IMR-90 (cell line): Measurements from ENCODE around the gene PTGS1. TPM values are rescaled to one million over a fixed set of nuclear protein-coding genes. Genes with fewer than 3 reads are reported as not detected.

ENCODE experiments used
- ATAC-seq: fragments of 200-7000 bp; cut with Tn5 transposase; 2 replicates; pipeline ENCODE4 v1.9.1; 2020; ENCODE audit warnings: low read depth, mild to moderate bottlenecking, moderate library complexity
- BruUV-seq: library from RNA; stranded (reverse); fragments of 400-500 nt; replicated peaks from 2 replicates; lab custom pipeline; 2021; lab: Mats Ljungman, UMichigan
- CTCF ChIA-PET: fragments of 300-600 bp; formaldehyde crosslinking; extraction: SDS; loops from one replicate; lab custom pipeline; 2021; ENCODE audit warnings: antibody characterized with exemption; lab: Yijun Ruan, JAX
- POLR2A ChIA-PET: fragments of 300-600 bp; sonication (Branson Sonifier 250); formaldehyde crosslinking; loops from one replicate; lab custom pipeline; 2022; ENCODE audit warnings: antibody characterized with exemption; ENCODE audit not compliant: unreplicated experiment; lab: Charles Lee
- DNase-seq: peaks from one replicate; pipeline ENCODE4 v3.0.0; 2013
- H2AFZ ChIP-seq: replicated peaks from 2 replicates; pipeline ENCODE3; 2013; ENCODE audit warnings: low read length, mild to moderate bottlenecking; ENCODE audit not compliant: poor library complexity
- H2AK5ac ChIP-seq: 2 replicates; pipeline ENCODE4 v1.6.1; 2013; ENCODE audit warnings: low read depth, low read length, inconsistent platforms
- H2AK9ac ChIP-seq: replicated peaks from 2 replicates; pipeline ENCODE3; 2013; ENCODE audit warnings: mild to moderate bottlenecking, low read depth, low read length, moderate library complexity; ENCODE audit not compliant: poor library complexity
- H2BK120ac ChIP-seq: 2 replicates; pipeline ENCODE4 v1.6.1; 2013; ENCODE audit warnings: low read depth, low read length, inconsistent platforms
- H2BK15ac ChIP-seq: 3 replicates; pipeline ENCODE4 v1.6.1; 2013; ENCODE audit warnings: low read depth, low read length, inconsistent platforms
- H2BK20ac ChIP-seq: 2 replicates; pipeline ENCODE4 v1.6.1; 2013; ENCODE audit warnings: low read depth, mild to moderate bottlenecking, inconsistent platforms, low read length, moderate library complexity
- H2BK5ac ChIP-seq: 2 replicates; pipeline ENCODE4 v1.6.1; 2013; ENCODE audit warnings: mild to moderate bottlenecking, low read depth, low read length, inconsistent platforms; ENCODE audit not compliant: poor library complexity, severe bottlenecking
- H3K14ac ChIP-seq: replicated peaks from 2 replicates; pipeline ENCODE4 v1.6.1; 2013; ENCODE audit warnings: low read depth, low read length, inconsistent platforms
- H3K18ac ChIP-seq: 2 replicates; pipeline ENCODE4 v1.6.1; 2013; ENCODE audit warnings: low read depth, low read length, control low read depth
- H3K23ac ChIP-seq: 2 replicates; pipeline ENCODE4 v1.6.1; 2013; ENCODE audit warnings: low read depth, low read length, inconsistent platforms
- H3K27ac ChIP-seq: 2 replicates; pipeline ENCODE4 v1.5.1; 2013; ENCODE audit warnings: mild to moderate bottlenecking, control low read depth, low read length; ENCODE audit not compliant: insufficient read depth
- H3K27me3 ChIP-seq: 2 replicates; pipeline ENCODE4 v1.6.1; 2013; ENCODE audit warnings: low read length; ENCODE audit not compliant: control insufficient read depth, insufficient read depth
- H3K36me3 ChIP-seq: 2 replicates; pipeline ENCODE4 v1.6.1; 2013; ENCODE audit warnings: low read length, mixed read lengths; ENCODE audit not compliant: control insufficient read depth, insufficient read depth
- H3K4ac ChIP-seq: 2 replicates; pipeline ENCODE4 v1.6.1; 2013; ENCODE audit warnings: low read depth, low read length, inconsistent platforms
- H3K4me1 ChIP-seq: 2 replicates; pipeline ENCODE4 v1.6.1; 2013; ENCODE audit warnings: low read length, mixed read lengths; ENCODE audit not compliant: control insufficient read depth, insufficient read depth
- H3K4me2 ChIP-seq: 2 replicates; pipeline ENCODE4 v1.6.1; 2013; ENCODE audit warnings: low read depth, mild to moderate bottlenecking, control low read depth, low read length, moderate library complexity
- H3K4me3 ChIP-seq: 2 replicates; pipeline ENCODE4 v1.5.1; 2013; ENCODE audit warnings: low read depth, mild to moderate bottlenecking, control low read depth, low read length, moderate library complexity; ENCODE audit not compliant: insufficient read depth
- H3K56ac ChIP-seq: 2 replicates; pipeline ENCODE4 v1.6.1; 2013; ENCODE audit warnings: low read length, inconsistent platforms; ENCODE audit not compliant: insufficient read depth; ENCODE audit errors: extremely low read depth
- H3K79me1 ChIP-seq, 2 experiments: 2 replicates each; pipeline ENCODE4 v1.6.1; 2013; ENCODE audit warnings: low read length in 2 of 2, inconsistent platforms in 1 of 2, low read depth in 1 of 2
- H3K9ac ChIP-seq: 2 replicates; pipeline ENCODE4 v1.6.1; 2013; ENCODE audit warnings: low read depth, low read length, control low read depth
- H3K9me1 ChIP-seq: 2 replicates; pipeline ENCODE4 v1.6.1; 2013; ENCODE audit warnings: low read length, inconsistent platforms; ENCODE audit not compliant: insufficient read depth
- H3K9me3 ChIP-seq: 2 replicates; pipeline ENCODE4 v1.6.1; 2013; ENCODE audit warnings: low read length; ENCODE audit not compliant: control insufficient read depth, insufficient read depth
- H4K20me1 ChIP-seq: 2 replicates; pipeline ENCODE4 v1.6.1; 2013; ENCODE audit warnings: low read length, inconsistent platforms; ENCODE audit not compliant: insufficient read depth
- H4K5ac ChIP-seq: 2 replicates; pipeline ENCODE4 v1.6.1; 2013; ENCODE audit warnings: mild to moderate bottlenecking, low read depth, low read length, control low read depth
- H4K8ac ChIP-seq, 2 experiments: 2 replicates each; pipeline ENCODE4 v1.6.1; 2013; ENCODE audit warnings: low read depth in 2 of 2, low read length in 2 of 2, control low read depth in 1 of 2, inconsistent platforms in 1 of 2
- H4K91ac ChIP-seq: 2 replicates; pipeline ENCODE4 v1.6.1; 2013; ENCODE audit warnings: low read depth, low read length, inconsistent platforms; ENCODE audit not compliant: insufficient read depth
- BHLHE40 ChIP-seq: fragments of 150-350 bp; IDR thresholded peaks from 2 replicates; pipeline ENCODE4 v1.6.1; 2016; ENCODE audit warnings: mild to moderate bottlenecking, low read depth, low read length
- RAD21 ChIP-seq: IDR thresholded peaks from 2 replicates; pipeline ENCODE4 v1.6.1; 2012; ENCODE audit warnings: low read length, improper control_type of control experiment
- WGBS, 2 experiments: methylation state at CpG; one replicate each; pipeline versions ENCODE4 v1.1.5 to v1.1.7; 2013; ENCODE audit warnings: missing lambda C conversion rate in 2 of 2; ENCODE audit not compliant: insufficient read length in 1 of 2; ENCODE audit errors: extremely low coverage in 2 of 2; 5-methylcytosine and 5-hydroxymethylcytosine counted together
- dilution Hi-C: fragments of 300-500 bp; cut with HindIII; formaldehyde crosslinking; loops from one replicate; pipeline ENCODE4 v1.14.3; 2018; ENCODE audit warnings: low sequenced_read_pairs; ENCODE audit not compliant: unreplicated experiment
- in situ Hi-C: fragments of 300-500 bp; cut with MboI; formaldehyde crosslinking; loops from 3 replicates; pipeline ENCODE4 v1.14.3; 2019; ENCODE audit warnings: low sequenced_read_pairs, inconsistent platforms, mixed read lengths
- intact Hi-C: fragments of 100-400 bp; cut with micrococcal nuclease; formaldehyde crosslinking; loops from 2 replicates; pipeline ENCODE4 v1.10.0; 2022
- polyA plus RNA-seq, 3 experiments: library from polyadenylated mRNA; depleted of rRNA; stranded (reverse); fragments of >200 nt; gene quantifications; 2 replicates each; pipeline ENCODE4 v1.2.3, GENCODE V29; 2012; ENCODE audit warnings: low replicate concordance in 1 of 3
- total RNA-seq: library from RNA; depleted of rRNA; stranded (reverse); fragments of >200 nt; gene quantifications from 2 replicates; pipeline ENCODE4 v1.2.3, GENCODE V29; 2012
- TF ChIP-seq, protein P1 (sequence below): fragments of 150-350 bp; IDR thresholded peaks from 2 replicates; pipeline ENCODE4 v1.6.1; 2017; ENCODE audit warnings: mild to moderate bottlenecking, antibody characterized with exemption, low read length, low read depth

PTGS1 gene
- total and polyA plus RNA-seq, 2 of the 4 experiments (the other 2 are of a cell fraction): 24.7 to 38.3 TPM

DNA sequence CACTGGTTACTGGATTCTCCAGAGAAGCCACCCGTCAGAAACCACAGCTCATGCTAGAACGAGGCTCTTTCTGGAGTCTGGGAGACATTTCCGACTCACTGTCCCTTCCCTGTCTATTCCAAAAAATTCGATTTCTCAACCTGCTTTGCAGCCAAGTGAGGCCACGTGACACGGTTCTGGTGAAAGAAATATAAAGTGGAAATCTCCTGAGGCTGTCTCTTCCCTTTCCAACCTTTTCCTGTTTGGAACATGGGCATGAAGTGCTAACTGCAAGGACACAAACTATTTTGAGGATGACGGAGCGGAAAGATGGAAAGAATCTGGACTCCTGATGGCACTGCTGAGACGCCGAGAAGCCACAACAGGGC, 6.1 kb upstream of the PTGS1 start:
- H3K4ac ChIP-seq: peak overlapping the region; percentile 99
- H2BK5ac ChIP-seq: peak overlapping the region; percentile 91
- H3K56ac ChIP-seq: peak overlapping the region; percentile 93
- no peaks in the 10 kb centered on the region for H3K9me3 ChIP-seq
- H3K4me2 ChIP-seq: no peak overlapping the region
- H2AK9ac ChIP-seq: peak overlapping the region; percentile 85
- peak; percentile 44 for DNase-seq
- H2BK20ac ChIP-seq: peak overlapping the region; percentile 100
- intact Hi-C loops: no loop called here
- in situ Hi-C loops: no loop called here
- peak overlapping the region; percentile 80 for H3K23ac ChIP-seq
- ATAC-seq: peak; percentile 31
- no peak overlapping the region for H3K4me3 ChIP-seq
- peak overlapping the region; percentile 99 for H2AK5ac ChIP-seq
- peak overlapping the region; percentile 89 for H3K18ac ChIP-seq
- H4K8ac ChIP-seq: peak overlapping the region; percentile 65 to 91
- H3K14ac ChIP-seq: peak overlapping the region; percentile 94
- H3K79me1 ChIP-seq: no peaks in the 10 kb centered on the region
- H3K27me3 ChIP-seq: no peaks in the 10 kb centered on the region
- peak overlapping the region; percentile 97 for H4K91ac ChIP-seq
- peaks cover 39% of the 10 kb centered on the region for H3K9me1 ChIP-seq
- peak overlapping the region; percentile 86; the same call in 2 of the 3 replicates for H2BK15ac ChIP-seq
- WGBS, 2 experiments: no CpG with 5 or more reads among the region's 10 CpGs
- no peaks in the 10 kb centered on the region for H4K20me1 ChIP-seq
- CTCF ChIA-PET: interaction anchor here (1.5 to 1.6 kb wide), 2 partner anchors 14 to 89 kb away, joined by 4 to 5 read pairs; no protein-coding TSS in a partner anchor
- TF ChIP-seq RAD21: no peak
- TF ChIP-seq, protein P1, sequence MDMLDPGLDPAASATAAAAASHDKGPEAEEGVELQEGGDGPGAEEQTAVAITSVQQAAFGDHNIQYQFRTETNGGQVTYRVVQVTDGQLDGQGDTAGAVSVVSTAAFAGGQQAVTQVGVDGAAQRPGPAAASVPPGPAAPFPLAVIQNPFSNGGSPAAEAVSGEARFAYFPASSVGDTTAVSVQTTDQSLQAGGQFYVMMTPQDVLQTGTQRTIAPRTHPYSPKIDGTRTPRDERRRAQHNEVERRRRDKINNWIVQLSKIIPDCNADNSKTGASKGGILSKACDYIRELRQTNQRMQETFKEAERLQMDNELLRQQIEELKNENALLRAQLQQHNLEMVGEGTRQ: peak; percentile 52
- no peak for TF ChIP-seq BHLHE40
- dilution Hi-C loops: no loop called here
- POLR2A ChIA-PET: no interaction called here
- peak overlapping the region; percentile 52 for H3K9ac ChIP-seq
- no peaks in the 10 kb centered on the region for H3K36me3 ChIP-seq
- H3K27ac ChIP-seq: peak overlapping the region; percentile 97
- peaks cover 34% of the 10 kb centered on the region for H3K4me1 ChIP-seq
- peak overlapping the region; percentile 87 for H2AFZ ChIP-seq
- no TSS peak for BruUV-seq
- H4K5ac ChIP-seq: peak overlapping the region; percentile 80
- peak overlapping the region; percentile 99 for H2BK120ac ChIP-seq
